Lung (tissue), 12 donors: ENCODE results near the gene MRPL9. TPM values are rescaled to one million over a fixed set of nuclear protein-coding genes. Genes with fewer than 3 reads are reported as not detected.

Source experiments
- ATAC-seq: fragments of 200-7000 bp; cut with Tn5 transposase; one replicate; pipeline ENCODE4 v1.9.1; 2020; ENCODE audit warnings: moderate number of reproducible peaks; ENCODE audit not compliant: insufficient read depth, low FRiP score
- DNase-seq, 3 donors: peaks; one replicate each; pipeline ENCODE4 v3.0.0-alpha.2; 2013 to 2017
- H3K27ac ChIP-seq, 2 donors: one replicate each; pipeline ENCODE4 v1.5.1; 2013; ENCODE audit warnings: mild to moderate bottlenecking in 2 of 2, moderate library complexity in 2 of 2, control low read depth in 1 of 2, inconsistent platforms in 1 of 2, low read depth in 1 of 2, low read length in 1 of 2
- H3K27me3 ChIP-seq, 3 donors: one replicate each; pipeline ENCODE4 v1.5.1; 2013; ENCODE audit warnings: low read length in 2 of 3; ENCODE audit not compliant: control insufficient read depth in 3 of 3, insufficient read depth in 3 of 3
- H3K36me3 ChIP-seq, 4 donors: one replicate each; pipeline ENCODE4 v1.5.1; 2013; ENCODE audit warnings: low read length in 4 of 4, mild to moderate bottlenecking in 1 of 4, moderate library complexity in 1 of 4; ENCODE audit not compliant: control insufficient read depth in 4 of 4, insufficient read depth in 4 of 4
- H3K4me1 ChIP-seq, 5 donors: one replicate each; pipeline ENCODE4 v1.5.1; 2013; ENCODE audit warnings: low read length in 5 of 5, mild to moderate bottlenecking in 2 of 5, moderate library complexity in 1 of 5; ENCODE audit not compliant: control insufficient read depth in 5 of 5, insufficient read depth in 5 of 5
- H3K4me3 ChIP-seq: one replicate; pipeline ENCODE4 v1.5.1; 2013; ENCODE audit warnings: mild to moderate bottlenecking, control low read depth, moderate library complexity
- H3K9ac ChIP-seq, 2 donors: one replicate each; pipeline ENCODE4 v1.5.1; 2013; ENCODE audit warnings: low read length in 2 of 2, control low read depth in 1 of 2; ENCODE audit not compliant: insufficient read depth in 1 of 2
- H3K9me3 ChIP-seq, 4 donors: one replicate each; pipeline ENCODE4 v1.5.1; 2013; ENCODE audit warnings: low read length in 3 of 4, mild to moderate bottlenecking in 1 of 4, moderate library complexity in 1 of 4; ENCODE audit not compliant: control insufficient read depth in 4 of 4, insufficient read depth in 3 of 4
- CTCF ChIP-seq: IDR thresholded peaks from 2 replicates; pipeline ENCODE4 v1.5.1; 2012; ENCODE audit warnings: mild to moderate bottlenecking; ENCODE audit errors: control extremely low read depth, extremely low read depth
- WGBS, 2 donors: extraction: QIAGEN DNeasy Blood & Tissue Kit; methylation state at CpG; one replicate each; pipeline ENCODE4 v1.1.7; 2013; 5-methylcytosine and 5-hydroxymethylcytosine counted together
- polyA plus RNA-seq, 2 donors: library from polyadenylated mRNA; stranded (reverse); fragments of 200-250 nt; gene quantifications; one replicate each; pipeline ENCODE4 v1.2.1, GENCODE V29; 2013
- total RNA-seq, 2 donors: library from RNA; depleted of rRNA in 1 of 2; stranded (reverse); fragments of >200 nt in 1 of 2; gene quantifications; one replicate each; pipeline ENCODE4 v1.2.1, GENCODE V29; 2014 to 2021
- donor health status: control.
- donor health status: control.
- donor health status: Bipolar disorder and iron deficiency.
- donor health status: healthy.
- donor health status: DM: yes; HTN: yes; CAD: no.

MRPL9 gene
- total and polyA plus RNA-seq, 4 donors: 51.0 to 68.1 (median 55.6) TPM

GRCh38 chr1:151756291-151756690 lies 7.0 kb downstream of the MRPL9 start:
- no peak overlapping the region for H3K9ac ChIP-seq
- no peak for ATAC-seq
- WGBS, 2 donors: 71 to 91% methylated on average over 1 of the region's 1 CpG
- no peak overlapping the region for H3K27ac ChIP-seq
- H3K27me3 ChIP-seq: no peaks in the 10 kb centered on the region
- no peaks in the 10 kb centered on the region for H3K9me3 ChIP-seq
- H3K4me1 ChIP-seq: no peaks in the 10 kb centered on the region
- no peak for TF ChIP-seq CTCF
- no peak for DNase-seq
- H3K4me3 ChIP-seq: no peak overlapping the region
- H3K36me3 ChIP-seq: peaks cover 2 to 30% (median 13%) of the 10 kb centered on the region in 4 donors

- no peak for ATAC-seq
- no peak overlapping the region for H3K9ac ChIP-seq
- 89 to 94% methylated on average over 4 of the region's 4 CpGs for WGBS, 2 donors
These were observed 21.8 kb downstream of the MRPL9 start for GRCh38 chr1:151741516-151741915.

GRCh38 chr1:151739590-151740355 lies 23.5 kb downstream of the MRPL9 start:
- H3K27ac ChIP-seq: no peak overlapping the region
- peak in 1 of 3 donors; percentile 37 for DNase-seq

More at GRCh38 chr1:151741516-151741915, 21.8 kb downstream of the MRPL9 start:
- no peak for TF ChIP-seq CTCF
- H3K9me3 ChIP-seq: peaks cover 0 to 4% (median 1%) of the 10 kb centered on the region in 4 donors
- no peak overlapping the region for H3K4me3 ChIP-seq
- peaks cover 0 to 4% (median 0%) of the 10 kb centered on the region in 3 donors for H3K27me3 ChIP-seq
- no peaks in the 10 kb centered on the region for H3K36me3 ChIP-seq
- no peak overlapping the region for H3K27ac ChIP-seq
- no peaks in the 10 kb centered on the region for H3K4me1 ChIP-seq
- DNase-seq: no peak

More at GRCh38 chr1:151739590-151740355, 23.5 kb downstream of the MRPL9 start:
- ATAC-seq: no peak
- no peak for TF ChIP-seq CTCF
- H3K27me3 ChIP-seq: peaks cover 0 to 1% (median 0%) of the 10 kb centered on the region in 3 donors
- no peaks in the 10 kb centered on the region for H3K36me3 ChIP-seq
- no peak overlapping the region for H3K4me3 ChIP-seq
- H3K4me1 ChIP-seq: no peaks in the 10 kb centered on the region
- H3K9ac ChIP-seq: no peak overlapping the region
- H3K9me3 ChIP-seq: peaks cover 0 to 4% (median 1%) of the 10 kb centered on the region in 4 donors
- 43 to 81% methylated on average over 3 of the region's 3 CpGs for WGBS, 2 donors
